Hindlimb muscle (tissue), 1 donor: ENCODE results near the gene ATAD3B. TPM values are rescaled to one million over a fixed set of nuclear protein-coding genes. Genes with fewer than 3 reads are reported as not detected.
"Not testable (repeated sequence)": the region's sequence is repeated elsewhere in the genome, so short reads cannot be mapped to it uniquely, and the experiment has no call there.

Experiments
- DNase-seq: peaks from one replicate; pipeline ENCODE4 v3.0.0-alpha.2; 2013
- polyA plus RNA-seq: library from polyadenylated mRNA; unstranded; fragments of 120-200 nt; gene quantifications from one replicate; pipeline ENCODE4 v1.2.1, GENCODE V29; 2013; ENCODE audit not compliant: insufficient read length

Gene ATAD3B
- polyA plus RNA-seq: 13.0 TPM

DNA sequence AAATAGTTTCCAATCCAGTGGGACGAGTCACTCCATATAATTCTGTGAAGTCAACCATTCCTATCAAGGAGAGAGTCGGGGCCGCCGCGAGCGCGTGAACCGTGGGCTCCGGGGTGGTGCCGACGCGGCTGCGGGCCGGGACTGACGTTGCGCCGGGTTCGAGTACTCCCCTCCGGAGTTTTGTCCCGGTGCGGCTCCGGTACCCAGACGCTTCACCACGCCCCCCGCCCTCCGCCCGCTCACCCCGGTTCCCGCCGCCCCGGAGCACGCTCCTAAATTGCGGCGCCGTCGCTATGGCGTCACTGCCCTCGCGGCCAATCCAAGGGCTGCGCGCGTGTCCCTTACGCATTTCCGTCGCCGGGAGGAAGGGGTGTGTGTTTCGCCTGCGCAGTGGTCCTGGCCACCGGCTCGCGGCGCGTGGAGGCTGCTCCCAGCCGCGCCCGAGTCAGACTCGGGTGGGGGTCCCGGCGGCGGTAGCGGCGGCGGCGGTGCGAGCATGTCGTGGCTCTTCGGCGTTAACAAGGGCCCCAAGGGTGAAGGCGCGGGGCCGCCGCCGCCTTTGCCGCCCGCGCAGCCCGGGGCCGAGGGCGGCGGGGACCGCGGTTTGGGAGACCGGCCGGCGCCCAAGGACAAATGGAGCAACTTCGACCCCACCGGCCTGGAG, at the start of gene ATAD3B:
TSS of gene ATAD3B (plus strand) at position 377 of the 664 bp plus-strand sequence. CDS start at position 497, 120 bp downstream.
- DNase-seq: peak; percentile 95

- DNase-seq: no peak
Measured at GRCh38 chr1:1421907-1422464, 49.6 kb upstream of the ATAD3B start.

DNA sequence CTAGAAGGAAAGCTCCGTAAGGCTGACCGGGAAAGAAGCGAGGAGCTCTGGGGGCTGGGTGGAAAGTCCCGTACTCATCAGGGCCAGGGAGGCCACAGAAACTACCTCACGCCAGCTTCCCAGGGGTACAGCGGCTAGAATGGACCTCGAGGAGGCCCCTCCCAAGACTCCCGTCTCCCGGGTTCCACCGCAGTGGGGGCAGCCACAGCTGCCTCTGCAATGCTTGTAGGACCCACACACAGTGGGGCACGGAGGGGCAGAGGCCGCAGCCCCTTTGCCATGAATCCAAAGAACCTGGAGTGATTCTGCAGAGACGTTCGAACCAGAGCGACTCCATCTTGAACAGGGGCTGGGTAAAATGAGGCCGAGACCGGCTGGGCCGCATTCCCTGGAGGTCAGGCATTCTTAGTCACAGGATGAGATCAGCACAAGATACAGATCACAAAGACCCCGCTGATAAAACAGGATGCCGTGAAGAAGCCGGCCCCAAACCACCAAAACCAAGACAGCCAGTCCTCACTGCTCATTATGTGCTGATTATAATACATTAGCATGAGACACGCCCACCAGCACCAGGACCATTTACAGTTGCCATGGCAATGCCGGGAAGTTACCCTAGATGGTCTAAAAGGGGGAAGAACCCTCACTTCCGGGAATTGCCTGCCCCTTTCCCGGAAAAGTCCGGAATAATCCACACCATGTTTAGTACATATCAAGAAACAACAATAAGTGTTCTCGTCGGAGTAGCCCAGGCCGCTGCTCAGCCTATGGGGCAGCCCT, 48.9 kb upstream of the ATAD3B start:
- no peak for DNase-seq

DNA sequence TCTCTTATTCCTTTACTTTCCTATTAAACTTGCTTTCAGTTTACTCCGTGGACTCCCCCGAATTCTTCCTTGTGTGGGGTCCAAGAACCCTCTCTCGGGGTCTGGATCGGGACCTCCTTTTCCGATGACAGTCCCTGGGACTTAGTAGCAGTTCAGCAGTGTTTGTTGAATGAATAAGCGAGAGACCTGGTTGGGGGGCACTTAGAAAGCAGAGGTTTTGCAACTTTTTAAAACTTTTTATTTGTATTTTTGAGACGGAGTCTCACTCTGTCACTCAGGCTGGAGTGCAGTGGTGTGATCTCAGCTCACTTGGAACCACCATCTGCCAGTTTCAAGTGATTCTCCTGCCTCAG, 48.3 kb upstream of the ATAD3B start:
- DNase-seq: no peak

DNA sequence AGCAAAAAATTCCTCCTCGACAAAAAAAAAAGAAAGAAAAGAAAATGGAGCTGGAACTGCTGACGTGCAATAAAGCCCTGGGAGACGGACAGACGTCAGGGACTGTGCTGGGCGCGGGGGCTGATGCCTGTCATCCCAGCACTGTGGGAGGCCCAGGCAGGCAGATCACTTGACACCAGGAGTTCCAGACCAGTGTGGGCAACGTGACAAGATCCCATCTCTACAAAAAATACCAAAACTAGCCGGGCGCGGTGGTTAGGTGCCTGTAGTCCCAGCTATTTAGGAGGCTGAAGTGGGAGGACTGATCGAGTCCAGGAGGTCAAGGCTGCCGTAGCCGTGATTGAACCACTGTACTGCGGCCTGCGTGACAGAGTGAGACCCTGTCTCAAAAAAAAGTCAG, 46.9 kb upstream of the ATAD3B start:
- DNase-seq: no peak

DNA sequence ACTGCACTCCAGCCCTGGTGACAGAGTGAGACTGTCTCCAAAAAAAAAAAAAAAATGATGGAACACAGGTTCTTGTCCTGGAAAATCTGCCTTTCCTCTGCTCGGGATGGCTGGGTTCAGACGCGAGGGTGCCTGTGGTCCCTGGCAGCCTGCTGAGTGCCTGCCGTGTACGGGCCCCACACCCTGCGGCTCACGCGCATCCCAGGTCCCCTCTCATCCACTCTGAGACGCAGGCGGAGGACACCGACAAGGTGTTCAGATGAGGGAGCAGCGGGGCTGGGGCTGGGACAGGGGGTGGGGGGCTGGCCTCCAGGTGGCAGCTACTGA, 46.2 kb upstream of the ATAD3B start:
- DNase-seq: no peak

DNA sequence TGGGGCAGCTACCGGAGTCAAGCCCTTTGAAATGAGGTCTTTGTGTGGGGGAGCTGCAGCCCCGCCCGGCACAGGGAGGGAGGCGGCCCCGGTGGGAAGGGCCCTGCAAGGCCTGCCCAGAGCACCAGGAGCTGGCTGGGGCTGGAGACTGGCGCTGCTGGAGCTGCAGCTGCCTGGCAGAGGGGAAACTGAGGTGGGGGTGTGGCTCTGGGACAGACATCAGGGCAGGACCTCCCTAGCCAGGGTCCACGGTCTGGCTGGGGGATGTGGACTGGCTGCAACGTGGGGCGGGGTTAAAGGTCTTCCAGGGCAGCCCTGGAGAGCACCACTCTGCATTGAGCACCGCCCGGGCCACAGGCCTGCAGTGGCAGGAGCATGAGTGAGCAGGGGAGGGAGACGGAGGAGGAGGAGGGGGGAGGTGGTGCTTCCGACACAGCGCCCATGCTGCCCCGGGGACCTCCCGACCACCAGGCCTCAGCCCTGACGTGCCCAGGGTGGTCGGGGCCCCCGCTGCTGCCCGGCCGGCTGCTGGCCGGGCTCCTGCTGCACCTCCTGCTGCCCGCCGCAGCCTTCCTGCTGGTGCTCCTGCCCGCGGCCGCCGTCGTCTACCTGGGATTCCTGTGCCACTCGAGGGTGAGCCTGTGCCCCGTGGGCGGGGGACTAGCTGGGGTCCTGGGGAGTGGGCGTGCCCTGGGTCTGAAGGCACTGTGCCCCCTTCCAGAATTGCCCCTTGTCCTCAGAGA, 45.6 kb upstream of the ATAD3B start:
- no peak for DNase-seq

DNA sequence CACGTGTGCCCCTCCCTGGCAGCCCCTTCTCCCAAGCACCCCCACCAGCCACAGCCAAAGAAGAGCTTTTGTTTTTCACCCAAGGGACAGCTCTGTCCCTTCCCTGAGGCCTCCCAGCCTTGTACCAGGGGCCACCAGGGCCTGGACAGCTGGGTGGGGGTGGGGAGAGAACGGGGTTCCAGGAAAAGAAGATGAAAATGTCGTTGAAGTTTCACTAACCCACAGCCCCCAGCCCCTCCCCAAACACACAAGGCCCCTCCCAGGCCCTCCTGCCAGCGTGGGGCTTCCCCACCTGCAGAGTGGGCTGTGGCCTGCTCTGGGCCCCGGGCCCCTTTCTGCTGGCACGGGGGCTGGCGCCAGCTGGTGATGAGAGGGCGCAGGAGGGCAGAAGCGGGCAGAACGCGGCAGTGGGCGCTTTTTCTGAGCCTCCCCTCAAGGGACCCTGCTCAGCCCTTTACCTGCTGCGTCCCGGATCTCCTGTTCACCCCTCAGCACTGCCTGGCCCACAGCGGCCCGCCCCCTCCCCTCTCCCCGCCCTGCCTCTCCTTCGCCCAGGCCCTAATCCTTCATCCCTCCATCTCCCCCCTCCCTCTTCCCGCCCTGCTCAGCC, 45.0 kb upstream of the ATAD3B start:
- no peak for DNase-seq

- no peak for DNase-seq
Measured at GRCh38 chr1:1427106-1427819, 44.3 kb upstream of the ATAD3B start.

DNA sequence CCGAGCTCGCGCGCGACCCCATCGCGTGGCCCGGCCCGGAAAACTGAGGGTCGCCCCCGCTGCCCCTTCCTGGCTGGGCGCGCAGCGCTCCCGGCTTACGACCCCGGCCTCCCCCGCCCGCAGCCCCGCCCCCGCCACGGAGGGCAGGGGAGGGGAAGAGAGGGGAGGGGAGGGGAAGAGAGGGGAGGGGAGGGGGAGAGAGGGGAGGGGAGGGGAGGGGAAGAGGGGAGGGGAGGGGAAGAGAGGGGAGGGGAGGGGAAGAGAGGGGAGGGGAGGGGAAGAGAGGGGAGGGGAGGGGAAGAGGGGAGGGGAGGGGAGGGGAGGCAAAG, 43.8 kb upstream of the ATAD3B start:
- DNase-seq: no peak

DNA sequence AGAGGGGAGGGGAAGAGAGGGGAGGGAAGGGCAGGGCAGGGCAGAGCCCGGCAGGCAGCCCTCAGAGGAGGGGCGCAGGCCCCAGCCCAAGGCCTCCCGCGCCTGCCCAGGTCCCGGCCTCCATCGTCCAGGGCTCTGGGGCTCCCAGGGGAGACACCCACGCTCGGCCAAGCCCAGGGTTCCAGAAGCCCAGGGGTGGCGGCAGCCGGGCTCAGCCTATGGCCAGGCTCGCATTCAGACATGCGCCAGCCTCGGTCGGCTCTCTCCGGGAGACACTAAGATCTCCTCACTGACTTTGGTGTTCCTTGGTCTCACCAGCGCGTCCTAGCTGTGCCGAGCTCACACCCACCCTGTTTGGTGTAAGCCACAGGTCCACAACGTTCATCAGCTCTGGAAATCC, 43.4 kb upstream of the ATAD3B start:
- no peak for DNase-seq

DNA sequence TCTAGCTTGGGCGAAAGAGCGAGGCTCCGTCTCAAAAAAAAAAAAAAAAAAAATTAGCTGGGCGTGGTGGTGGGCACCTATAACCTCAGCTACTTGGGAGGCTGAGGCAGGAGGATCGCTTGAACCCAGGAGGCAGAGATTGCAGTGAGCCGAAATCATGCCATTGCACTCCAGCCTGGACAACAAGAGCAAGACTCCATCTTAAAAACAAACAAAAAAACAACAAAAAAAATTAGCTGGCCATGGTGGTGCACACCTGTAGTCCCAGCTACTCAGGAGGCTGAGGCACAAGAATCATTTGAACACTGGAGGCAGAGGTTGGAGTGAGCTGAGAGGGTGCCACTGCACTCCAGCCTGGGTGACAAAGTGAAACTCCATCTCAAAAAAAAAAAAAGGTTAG, 42.6 kb upstream of the ATAD3B start:
- not testable (repeated sequence) for DNase-seq

- no peak for DNase-seq
Measured at GRCh38 chr1:1429671-1430073, 41.9 kb upstream of the ATAD3B start.

GRCh38 chr1:1430114-1430982, 41.2 kb upstream of the ATAD3B start:
- DNase-seq: peak; percentile 85

DNA sequence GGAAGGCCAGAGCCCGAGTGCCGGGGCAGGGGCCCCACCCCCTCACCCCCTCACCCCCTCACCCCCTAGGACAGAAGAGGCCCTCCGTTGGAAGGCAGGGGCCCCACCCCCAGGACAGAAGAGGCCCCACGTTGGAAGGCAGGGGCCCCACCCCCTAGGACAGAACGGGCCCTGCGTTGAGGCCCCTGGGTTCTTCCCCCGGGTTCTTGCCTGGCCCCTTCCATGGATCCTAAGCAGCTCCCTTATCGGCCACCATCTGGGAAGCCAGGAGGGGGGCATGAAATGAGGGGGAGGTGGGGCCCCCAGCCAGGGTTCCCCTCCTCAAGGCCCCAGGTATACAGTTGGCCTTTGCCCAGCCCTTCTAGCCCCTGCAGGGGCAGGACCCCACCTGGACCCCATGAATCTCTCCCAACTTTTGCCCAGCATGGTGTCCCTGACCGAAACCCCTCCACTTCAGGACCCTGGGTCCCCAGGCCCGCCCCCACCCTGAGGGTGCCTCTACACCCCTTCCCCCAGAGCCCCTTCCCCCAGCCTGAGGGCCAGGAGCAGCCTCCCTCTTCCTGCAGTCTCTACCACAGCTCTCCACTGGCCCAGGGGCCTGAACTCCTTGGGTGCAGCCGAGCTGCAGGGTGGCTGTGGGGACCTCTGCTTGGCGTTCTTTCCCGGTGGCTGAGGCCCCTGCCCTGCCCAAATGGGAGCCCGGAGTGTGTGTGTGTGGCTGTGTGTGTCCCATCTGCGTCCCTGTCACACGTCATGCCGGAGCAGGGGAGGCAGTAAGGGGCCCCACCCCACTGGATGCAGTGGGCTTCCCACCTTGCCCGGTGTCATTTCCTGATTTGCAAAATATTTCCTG, 40.3 kb upstream of the ATAD3B start:
- DNase-seq: no peak

- no peak for DNase-seq
Measured at GRCh38 chr1:1431845-1432273, 39.7 kb upstream of the ATAD3B start.

DNA sequence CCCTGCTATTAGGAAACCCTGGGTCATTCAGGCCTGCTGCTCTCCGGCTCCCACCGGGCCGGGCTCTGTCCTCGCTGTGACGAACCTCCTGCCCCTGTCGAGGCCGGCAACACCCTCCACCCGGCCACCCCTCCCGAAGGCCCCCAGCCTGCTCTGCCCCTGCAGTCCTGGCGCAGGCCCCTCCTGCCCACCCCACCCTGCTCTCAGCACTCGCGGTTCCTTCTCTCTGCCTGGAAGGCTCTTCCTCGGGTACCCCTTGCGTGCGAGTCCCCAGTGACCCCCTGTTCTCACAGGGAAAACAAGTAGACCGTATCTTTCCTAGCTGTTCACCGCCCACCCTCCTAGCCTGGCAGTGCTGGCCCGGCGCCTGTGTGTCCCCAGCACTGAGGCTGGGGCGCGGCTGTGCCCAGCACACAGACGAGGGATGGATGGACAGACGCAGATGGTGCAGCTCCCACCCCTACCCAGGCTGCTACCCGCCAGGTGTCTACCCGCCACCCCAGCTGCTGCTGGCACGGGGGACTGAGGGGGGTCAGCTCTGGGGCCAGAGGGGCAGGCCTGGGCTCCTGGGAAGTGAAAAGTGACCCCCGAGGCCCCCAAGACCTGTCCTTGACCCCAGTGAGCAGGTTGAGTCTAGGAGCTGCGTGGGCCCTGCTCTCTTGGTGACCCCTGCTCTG, 39.2 kb upstream of the ATAD3B start:
- DNase-seq: no peak

GRCh38 chr1:1432951-1433803, 38.4 kb upstream of the ATAD3B start:
- no peak for DNase-seq

GRCh38 chr1:1433804-1434130, 37.8 kb upstream of the ATAD3B start:
- peak; percentile 80 for DNase-seq
